ENCODE results near the gene PTPN21. TPM values are rescaled to one million over a fixed set of nuclear protein-coding genes. Genes with fewer than 3 reads are reported as not detected.

PTPN21 gene
- total and polyA plus RNA-seq, 9 of the 15 experiments (the other 6 are each of a cell fraction or from before 2014, with no cell fraction given) = 0.06 to 1.9 (median 0.94) TPM

DNA sequence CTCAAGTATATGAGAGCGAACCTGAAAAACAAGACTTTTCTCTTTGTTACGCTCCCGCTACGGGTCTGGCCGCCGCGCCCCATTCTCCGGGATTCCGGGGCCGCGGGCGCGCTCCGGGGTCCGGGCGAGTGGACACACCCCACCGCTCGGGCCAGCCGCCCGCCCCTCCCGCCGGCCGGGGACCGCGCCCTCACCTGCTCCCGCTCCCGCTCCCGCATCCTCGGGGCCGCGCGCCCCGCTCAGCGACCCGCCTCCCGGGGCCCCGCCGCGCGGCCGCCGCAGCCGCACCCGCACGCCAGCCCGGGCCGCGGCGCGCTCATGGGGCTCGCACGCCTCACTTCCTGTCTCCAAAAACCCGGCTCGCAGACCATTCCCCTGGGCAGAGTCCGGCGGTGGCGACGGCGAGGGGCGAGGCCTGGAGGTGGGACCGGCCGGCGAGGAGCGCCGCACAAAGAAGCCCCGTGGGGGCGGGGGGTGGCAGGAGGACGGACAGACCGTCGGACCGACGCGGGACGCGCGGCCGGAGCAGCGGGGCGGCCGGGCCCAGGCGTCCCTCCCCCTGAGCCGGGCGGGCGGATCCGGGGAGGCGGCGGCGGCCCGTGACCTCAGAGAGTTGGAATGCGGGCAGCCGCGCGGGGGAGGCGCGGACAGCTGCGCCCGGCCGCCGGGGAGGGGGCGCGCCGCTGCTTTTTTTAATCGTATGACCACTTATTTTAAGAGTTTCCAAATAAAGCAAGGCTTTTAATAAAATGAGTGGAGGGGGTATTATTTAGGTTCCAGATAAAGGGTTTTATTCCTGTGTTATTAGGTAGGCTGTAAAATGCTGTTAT lies at the start of gene PTPN21 (continued):
- TF ChIP-seq, protein P1, sequence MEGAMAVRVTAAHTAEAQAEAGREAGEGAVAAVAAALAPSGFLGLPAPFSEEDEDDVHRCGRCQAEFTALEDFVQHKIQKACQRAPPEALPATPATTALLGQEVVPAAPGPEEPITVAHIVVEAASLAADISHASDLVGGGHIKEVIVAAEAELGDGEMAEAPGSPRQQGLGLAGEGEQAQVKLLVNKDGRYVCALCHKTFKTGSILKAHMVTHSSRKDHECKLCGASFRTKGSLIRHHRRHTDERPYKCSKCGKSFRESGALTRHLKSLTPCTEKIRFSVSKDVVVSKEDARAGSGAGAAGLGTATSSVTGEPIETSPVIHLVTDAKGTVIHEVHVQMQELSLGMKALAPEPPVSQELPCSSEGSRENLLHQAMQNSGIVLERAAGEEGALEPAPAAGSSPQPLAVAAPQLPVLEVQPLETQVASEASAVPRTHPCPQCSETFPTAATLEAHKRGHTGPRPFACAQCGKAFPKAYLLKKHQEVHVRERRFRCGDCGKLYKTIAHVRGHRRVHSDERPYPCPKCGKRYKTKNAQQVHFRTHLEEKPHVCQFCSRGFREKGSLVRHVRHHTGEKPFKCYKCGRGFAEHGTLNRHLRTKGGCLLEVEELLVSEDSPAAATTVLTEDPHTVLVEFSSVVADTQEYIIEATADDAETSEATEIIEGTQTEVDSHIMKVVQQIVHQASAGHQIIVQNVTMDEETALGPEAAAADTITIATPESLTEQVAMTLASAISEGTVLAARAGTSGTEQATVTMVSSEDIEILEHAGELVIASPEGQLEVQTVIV (CRISPR knock-in tag; IDR thresholded peaks at IDR 0.05; ENCODE audit: borderline replicate concordance) = no peak
- TF ChIP-seq ETV5 (CRISPR knock-in tag; IDR thresholded peaks at IDR 0.05; ENCODE audit: low read depth) (no peak), CEBPB (tag; IDR thresholded peaks at IDR 0.05) (no peak), DNMT1 (IDR thresholded peaks at IDR 0.05) (no peak), E2F5 (CRISPR knock-in tag; IDR thresholded peaks at IDR 0.05) (no peak), ZSCAN32 (CRISPR knock-in tag; IDR thresholded peaks at IDR 0.05) (no peak), CHD4 (IDR thresholded peaks at IDR 0.05; ENCODE audit: insufficient read depth, insufficient replicate concordance, low read depth, low read length, poor library complexity, severe bottlenecking) (no peak), TEAD2 (tag; IDR thresholded peaks at IDR 0.05) (no peak)
- TF ChIP-seq, protein P2, sequence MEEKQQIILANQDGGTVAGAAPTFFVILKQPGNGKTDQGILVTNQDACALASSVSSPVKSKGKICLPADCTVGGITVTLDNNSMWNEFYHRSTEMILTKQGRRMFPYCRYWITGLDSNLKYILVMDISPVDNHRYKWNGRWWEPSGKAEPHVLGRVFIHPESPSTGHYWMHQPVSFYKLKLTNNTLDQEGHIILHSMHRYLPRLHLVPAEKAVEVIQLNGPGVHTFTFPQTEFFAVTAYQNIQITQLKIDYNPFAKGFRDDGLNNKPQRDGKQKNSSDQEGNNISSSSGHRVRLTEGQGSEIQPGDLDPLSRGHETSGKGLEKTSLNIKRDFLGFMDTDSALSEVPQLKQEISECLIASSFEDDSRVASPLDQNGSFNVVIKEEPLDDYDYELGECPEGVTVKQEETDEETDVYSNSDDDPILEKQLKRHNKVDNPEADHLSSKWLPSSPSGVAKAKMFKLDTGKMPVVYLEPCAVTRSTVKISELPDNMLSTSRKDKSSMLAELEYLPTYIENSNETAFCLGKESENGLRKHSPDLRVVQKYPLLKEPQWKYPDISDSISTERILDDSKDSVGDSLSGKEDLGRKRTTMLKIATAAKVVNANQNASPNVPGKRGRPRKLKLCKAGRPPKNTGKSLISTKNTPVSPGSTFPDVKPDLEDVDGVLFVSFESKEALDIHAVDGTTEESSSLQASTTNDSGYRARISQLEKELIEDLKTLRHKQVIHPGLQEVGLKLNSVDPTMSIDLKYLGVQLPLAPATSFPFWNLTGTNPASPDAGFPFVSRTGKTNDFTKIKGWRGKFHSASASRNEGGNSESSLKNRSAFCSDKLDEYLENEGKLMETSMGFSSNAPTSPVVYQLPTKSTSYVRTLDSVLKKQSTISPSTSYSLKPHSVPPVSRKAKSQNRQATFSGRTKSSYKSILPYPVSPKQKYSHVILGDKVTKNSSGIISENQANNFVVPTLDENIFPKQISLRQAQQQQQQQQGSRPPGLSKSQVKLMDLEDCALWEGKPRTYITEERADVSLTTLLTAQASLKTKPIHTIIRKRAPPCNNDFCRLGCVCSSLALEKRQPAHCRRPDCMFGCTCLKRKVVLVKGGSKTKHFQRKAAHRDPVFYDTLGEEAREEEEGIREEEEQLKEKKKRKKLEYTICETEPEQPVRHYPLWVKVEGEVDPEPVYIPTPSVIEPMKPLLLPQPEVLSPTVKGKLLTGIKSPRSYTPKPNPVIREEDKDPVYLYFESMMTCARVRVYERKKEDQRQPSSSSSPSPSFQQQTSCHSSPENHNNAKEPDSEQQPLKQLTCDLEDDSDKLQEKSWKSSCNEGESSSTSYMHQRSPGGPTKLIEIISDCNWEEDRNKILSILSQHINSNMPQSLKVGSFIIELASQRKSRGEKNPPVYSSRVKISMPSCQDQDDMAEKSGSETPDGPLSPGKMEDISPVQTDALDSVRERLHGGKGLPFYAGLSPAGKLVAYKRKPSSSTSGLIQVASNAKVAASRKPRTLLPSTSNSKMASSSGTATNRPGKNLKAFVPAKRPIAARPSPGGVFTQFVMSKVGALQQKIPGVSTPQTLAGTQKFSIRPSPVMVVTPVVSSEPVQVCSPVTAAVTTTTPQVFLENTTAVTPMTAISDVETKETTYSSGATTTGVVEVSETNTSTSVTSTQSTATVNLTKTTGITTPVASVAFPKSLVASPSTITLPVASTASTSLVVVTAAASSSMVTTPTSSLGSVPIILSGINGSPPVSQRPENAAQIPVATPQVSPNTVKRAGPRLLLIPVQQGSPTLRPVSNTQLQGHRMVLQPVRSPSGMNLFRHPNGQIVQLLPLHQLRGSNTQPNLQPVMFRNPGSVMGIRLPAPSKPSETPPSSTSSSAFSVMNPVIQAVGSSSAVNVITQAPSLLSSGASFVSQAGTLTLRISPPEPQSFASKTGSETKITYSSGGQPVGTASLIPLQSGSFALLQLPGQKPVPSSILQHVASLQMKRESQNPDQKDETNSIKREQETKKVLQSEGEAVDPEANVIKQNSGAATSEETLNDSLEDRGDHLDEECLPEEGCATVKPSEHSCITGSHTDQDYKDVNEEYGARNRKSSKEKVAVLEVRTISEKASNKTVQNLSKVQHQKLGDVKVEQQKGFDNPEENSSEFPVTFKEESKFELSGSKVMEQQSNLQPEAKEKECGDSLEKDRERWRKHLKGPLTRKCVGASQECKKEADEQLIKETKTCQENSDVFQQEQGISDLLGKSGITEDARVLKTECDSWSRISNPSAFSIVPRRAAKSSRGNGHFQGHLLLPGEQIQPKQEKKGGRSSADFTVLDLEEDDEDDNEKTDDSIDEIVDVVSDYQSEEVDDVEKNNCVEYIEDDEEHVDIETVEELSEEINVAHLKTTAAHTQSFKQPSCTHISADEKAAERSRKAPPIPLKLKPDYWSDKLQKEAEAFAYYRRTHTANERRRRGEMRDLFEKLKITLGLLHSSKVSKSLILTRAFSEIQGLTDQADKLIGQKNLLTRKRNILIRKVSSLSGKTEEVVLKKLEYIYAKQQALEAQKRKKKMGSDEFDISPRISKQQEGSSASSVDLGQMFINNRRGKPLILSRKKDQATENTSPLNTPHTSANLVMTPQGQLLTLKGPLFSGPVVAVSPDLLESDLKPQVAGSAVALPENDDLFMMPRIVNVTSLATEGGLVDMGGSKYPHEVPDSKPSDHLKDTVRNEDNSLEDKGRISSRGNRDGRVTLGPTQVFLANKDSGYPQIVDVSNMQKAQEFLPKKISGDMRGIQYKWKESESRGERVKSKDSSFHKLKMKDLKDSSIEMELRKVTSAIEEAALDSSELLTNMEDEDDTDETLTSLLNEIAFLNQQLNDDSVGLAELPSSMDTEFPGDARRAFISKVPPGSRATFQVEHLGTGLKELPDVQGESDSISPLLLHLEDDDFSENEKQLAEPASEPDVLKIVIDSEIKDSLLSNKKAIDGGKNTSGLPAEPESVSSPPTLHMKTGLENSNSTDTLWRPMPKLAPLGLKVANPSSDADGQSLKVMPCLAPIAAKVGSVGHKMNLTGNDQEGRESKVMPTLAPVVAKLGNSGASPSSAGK (IDR thresholded peaks at IDR 0.05) = no peak
- TF ChIP-seq, protein P3, sequence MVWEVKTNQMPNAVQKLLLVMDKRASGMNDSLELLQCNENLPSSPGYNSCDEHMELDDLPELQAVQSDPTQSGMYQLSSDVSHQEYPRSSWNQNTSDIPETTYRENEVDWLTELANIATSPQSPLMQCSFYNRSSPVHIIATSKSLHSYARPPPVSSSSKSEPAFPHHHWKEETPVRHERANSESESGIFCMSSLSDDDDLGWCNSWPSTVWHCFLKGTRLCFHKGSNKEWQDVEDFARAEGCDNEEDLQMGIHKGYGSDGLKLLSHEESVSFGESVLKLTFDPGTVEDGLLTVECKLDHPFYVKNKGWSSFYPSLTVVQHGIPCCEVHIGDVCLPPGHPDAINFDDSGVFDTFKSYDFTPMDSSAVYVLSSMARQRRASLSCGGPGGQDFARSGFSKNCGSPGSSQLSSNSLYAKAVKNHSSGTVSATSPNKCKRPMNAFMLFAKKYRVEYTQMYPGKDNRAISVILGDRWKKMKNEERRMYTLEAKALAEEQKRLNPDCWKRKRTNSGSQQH (CRISPR knock-in tag; IDR thresholded peaks at IDR 0.05) = no peak
